Sigmoid colon (tissue), 4 donors: ENCODE measurements around the gene CDK4.

Experiments used
- CTCF ChIP-seq, 4 experiments: fragments of 450-650 bp in 3 of 4; fragments of 200-600 bp in 1 of 4; IDR thresholded peaks; one replicate each; pipeline ENCODE4 v1.5.1; 2016 to 2019; ENCODE audit warnings: antibody characterized with exemption in 4 of 4, mild to moderate bottlenecking in 3 of 4, moderate library complexity in 2 of 4
- EP300 ChIP-seq, 4 donors: sonication (generic); formaldehyde crosslinking; IDR thresholded peaks; one replicate each; pipeline ENCODE4 v1.6.1; 2017; ENCODE audit warnings: antibody characterized with exemption in 4 of 4
- POLR2A ChIP-seq, 2 donors: fragments of 450-650 bp; IDR thresholded peaks; one replicate each; pipeline ENCODE4 v1.6.1; 2016; ENCODE audit warnings: antibody characterized with exemption in 2 of 2, mild to moderate bottlenecking in 2 of 2, moderate library complexity in 2 of 2
- POLR2AphosphoS5 ChIP-seq, 4 donors: sonication (generic); formaldehyde crosslinking; IDR thresholded peaks; one replicate each; pipeline ENCODE4 v1.6.1; 2017; ENCODE audit warnings: antibody characterized with exemption in 4 of 4

DNA sequence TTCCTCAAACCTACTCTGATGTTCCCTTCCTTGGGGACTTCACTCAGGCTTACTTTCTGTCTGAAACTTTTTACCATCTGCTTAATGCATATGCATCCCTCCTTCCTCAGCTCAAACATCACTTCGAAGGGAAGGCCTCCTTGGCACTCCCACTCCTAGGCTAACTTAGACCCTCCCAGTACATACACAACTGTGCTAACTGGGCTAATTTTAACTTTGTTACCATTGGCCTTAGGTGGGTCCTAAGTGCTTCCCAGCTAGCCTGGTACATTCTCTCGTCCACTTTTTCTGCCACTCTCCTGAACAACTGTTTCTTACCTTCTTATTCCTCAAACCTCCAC is 24.1 kb upstream of the CDK4 start:
- TF ChIP-seq POLR2A (IDR thresholded peaks at IDR 0.05): no peak
- no peak for TF ChIP-seq CTCF (IDR thresholded peaks at IDR 0.05)
- no peak for TF ChIP-seq POLR2AphosphoS5 (IDR thresholded peaks at IDR 0.05)
- TF ChIP-seq EP300 (IDR thresholded peaks at IDR 0.05): no peak
